ES-I3 (cell line): ENCODE measurements around the gene CRNKL1.
"Not testable (repeated sequence)": the region's sequence is repeated elsewhere in the genome, so short reads cannot be mapped to it uniquely, and the experiment has no call there.

Experiments
- H3K36me3 ChIP-seq: 2 replicates; pipeline ENCODE4 v1.6.1; 2013; ENCODE audit warnings: mild to moderate bottlenecking, low read length, control low read depth, moderate library complexity; ENCODE audit not compliant: insufficient read depth
- H3K4me1 ChIP-seq: 2 replicates; pipeline ENCODE4 v1.6.1; 2013; ENCODE audit warnings: mild to moderate bottlenecking, control low read depth, low read length; ENCODE audit not compliant: insufficient read depth
- H3K9ac ChIP-seq: 2 replicates; pipeline ENCODE4 v1.6.1; 2013; ENCODE audit warnings: low read depth, mild to moderate bottlenecking, low read length, moderate library complexity
- H3K9me3 ChIP-seq: 2 replicates; pipeline ENCODE4 v1.6.1; 2013; ENCODE audit warnings: mild to moderate bottlenecking, low read length, moderate library complexity; ENCODE audit not compliant: control insufficient read depth, insufficient read depth

The CRNKL1 gene

DNA sequence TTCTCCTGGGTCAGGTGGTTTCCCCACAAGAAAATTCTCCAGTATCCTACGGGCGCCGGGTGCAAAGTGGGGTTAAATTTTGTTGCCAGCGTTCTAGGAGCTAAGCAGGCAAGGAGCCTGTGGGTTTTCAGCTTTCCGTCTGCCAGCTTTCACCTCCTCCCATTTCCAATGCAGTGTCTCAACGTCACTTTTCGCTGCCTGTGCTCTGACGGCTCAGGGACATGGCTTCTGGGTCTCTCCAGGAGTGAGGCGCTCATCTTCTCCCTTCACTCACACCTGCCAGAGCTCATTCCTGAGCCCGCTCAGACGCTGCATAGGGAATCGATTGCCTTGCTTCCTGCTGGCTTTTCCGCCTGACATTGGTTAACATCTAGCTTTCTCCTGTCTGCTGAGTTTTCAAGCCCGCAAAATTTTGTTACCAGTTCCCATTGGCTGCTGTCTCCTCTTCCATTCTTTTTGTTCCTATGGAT is 42.4 kb downstream of the CRNKL1 start:
- Histone ChIP-seq H3K36me3 (no peaks in the 10 kb centered on the region), H3K9ac (peak overlapping the region; percentile 4; the same call in 1 of the 2 replicates), H3K4me1 (no peaks in the 10 kb centered on the region), H3K9me3 (no peaks in the 10 kb centered on the region)

DNA sequence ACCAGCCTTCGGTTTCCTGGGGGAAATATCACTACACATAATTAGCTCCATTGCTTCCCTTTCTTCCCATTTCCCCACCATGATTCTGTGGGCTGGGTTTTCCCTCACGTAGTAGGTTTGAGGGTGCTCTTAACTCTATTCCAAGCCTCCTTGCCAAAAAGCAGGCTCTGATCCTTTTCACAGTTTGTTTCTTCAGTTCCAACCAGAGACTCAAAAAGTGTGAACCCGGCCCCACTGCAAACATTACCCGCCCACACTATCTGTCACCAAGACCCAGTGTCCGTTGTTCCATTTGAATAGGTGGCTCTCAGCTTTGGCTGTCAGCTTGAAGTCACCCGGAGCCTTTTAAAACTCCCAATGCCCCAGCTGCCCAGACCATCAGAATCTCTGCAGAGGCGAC is 46.9 kb downstream of the CRNKL1 start:
- Histone ChIP-seq H3K9ac (no peak overlapping the region), H3K36me3 (no peaks in the 10 kb centered on the region; the same call in 1 of the 2 replicates), H3K9me3 (no peaks in the 10 kb centered on the region), H3K4me1 (no peaks in the 10 kb centered on the region)

DNA sequence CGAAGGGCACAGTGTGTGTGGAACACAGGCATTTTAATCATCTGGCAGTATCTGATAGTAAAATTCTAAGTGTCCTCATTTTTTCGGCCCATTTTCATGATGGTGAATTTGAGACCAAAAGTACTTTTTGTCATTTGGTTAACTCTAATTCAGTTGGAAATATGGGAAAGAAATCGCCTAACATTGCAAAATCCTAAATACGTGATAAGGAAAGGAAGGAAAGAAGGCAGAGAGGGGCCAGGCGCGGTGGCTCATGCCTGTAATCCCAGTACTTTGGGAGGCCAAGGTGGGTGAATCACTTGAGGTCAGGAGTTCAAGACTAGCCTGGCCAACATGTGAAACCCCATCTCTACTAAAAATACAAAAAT is 48.3 kb downstream of the CRNKL1 start:
- not testable (repeated sequence) for H3K9me3 ChIP-seq, H3K4me1 ChIP-seq, H3K36me3 ChIP-seq, H3K9ac ChIP-seq

DNA sequence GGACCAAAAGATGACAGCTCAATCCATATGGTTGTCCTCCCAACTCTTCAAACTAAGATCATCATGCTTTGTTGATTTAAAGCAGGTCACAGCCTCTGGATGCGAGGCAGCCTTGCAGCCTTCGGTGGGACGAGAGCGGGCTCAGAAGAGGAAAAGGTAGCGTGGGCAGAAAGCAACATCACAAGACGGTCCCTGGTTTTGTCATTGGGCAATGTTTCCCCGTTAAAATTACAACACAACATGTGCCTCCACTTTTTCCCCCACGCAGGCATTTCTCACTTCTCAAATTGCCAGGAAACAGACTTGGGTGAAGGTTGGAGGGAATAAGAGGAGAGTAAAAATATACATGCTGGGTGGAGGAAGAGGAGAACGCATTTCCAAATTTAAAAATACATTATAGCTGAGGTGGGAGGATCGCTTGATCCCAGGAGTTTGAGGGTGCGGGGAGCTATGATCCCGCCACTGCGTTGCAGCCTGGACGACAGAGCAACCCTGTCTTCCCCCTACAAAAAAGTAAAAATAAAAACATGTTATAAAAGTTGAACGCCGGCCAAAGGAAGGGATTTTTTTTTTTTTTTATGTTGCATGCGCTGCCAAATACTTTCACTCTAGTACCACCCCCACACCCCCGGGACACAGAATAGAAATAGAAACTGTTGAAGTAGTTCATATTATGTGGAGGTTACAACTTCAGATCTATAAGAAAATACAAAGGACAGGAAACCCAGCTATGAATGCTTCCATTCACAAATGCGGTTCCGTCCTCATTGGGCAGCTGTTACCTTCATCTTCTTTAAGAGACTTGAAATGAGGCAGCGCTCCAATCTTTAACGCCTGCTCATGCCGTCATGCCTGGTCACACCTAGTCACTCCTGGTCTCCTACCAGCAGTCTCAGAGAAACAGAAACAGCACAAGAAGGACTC is 49.0 kb downstream of the CRNKL1 start:
- Histone ChIP-seq H3K4me1 (no peaks in the 10 kb centered on the region), H3K36me3 (no peaks in the 10 kb centered on the region; the same call in 1 of the 2 replicates), H3K9me3 (no peaks in the 10 kb centered on the region)

DNA sequence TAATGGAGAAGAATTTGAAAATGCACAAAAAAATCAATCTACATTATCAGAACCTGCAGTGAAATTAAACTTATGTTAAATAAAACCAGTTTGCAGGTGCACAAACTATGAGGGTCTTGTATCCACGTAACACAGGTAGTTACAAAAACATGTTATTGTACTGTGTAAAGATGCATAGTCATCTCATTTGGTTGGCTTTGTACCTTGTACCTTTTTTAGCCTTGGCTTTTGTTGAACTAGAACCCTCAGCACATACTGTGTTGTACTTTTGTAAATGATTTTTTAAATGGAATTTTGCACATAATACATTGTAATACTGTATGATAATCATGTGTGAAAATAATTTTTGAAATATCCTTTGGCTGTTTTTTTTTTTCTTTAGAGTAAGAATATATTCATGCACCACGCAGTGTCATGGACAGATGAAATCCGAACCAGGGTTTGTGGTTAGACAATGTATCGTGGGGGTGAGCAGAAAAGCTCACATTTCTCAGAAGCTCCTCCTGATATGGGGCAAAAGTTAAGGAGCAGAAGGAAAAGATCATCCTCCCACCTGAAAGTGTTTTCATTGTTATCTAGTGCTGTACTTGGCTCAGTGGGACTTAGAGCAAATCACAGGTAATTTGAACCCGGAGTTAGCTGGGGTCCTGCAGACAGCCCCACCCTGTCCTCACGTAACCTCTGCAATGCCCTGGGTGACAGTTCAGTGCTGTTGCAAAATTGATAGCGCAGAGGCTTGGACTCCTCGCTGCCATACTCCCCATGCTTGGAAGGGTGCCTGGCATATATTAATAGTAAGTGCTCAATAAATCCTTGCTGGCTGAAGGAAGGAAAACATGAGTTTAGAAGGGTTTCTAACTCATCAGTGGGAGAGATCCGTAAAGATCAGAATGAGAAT is 49.9 kb downstream of the CRNKL1 start:
- Histone ChIP-seq H3K4me1 (no peaks in the 10 kb centered on the region), H3K36me3 (no peaks in the 10 kb centered on the region; the same call in 1 of the 2 replicates), H3K9me3 (no peaks in the 10 kb centered on the region), H3K9ac (no peak overlapping the region)

More for the DNA sequence above, 49.0 kb downstream of the CRNKL1 start:
- H3K9ac ChIP-seq, result no peak overlapping the region

DNA sequence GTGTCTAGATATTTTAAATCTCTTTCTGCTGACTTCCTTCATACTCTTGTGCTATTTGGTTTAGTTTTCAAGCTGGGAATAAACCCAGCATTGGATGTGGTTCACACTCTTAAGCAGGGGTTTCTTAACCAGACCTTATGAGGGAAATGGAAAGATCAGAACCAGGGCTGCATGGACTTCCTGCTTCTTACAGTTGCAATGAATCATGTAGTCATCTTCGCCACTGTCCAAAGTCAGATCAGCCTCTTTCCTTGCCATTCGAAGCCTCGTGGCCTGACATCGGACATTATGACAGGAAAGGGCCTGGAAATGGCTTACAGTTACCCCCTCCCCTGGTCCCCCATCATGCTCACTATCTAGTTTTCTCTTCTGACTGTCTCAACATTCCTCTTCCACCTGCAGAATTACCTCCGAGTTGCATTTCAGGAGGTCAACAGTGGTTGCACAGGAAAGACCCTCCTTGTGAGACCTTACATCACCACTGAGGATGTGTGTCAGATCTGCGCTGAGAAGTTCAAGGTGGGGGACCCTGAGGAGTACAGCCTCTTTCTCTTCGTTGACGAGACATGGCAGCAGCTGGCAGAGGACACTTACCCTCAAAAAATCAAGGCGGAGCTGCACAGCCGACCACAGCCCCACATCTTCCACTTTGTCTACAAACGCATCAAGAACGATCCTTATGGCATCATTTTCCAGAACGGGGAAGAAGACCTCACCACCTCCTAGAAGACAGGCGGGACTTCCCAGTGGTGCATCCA is 51.9 kb downstream of the CRNKL1 start:
- H3K4me1 ChIP-seq, result no peaks in the 10 kb centered on the region
- no peak overlapping the region for H3K9ac ChIP-seq
- H3K9me3 ChIP-seq, result no peaks in the 10 kb centered on the region
- H3K36me3 ChIP-seq, result no peaks in the 10 kb centered on the region; the same call in 1 of the 2 replicates

DNA sequence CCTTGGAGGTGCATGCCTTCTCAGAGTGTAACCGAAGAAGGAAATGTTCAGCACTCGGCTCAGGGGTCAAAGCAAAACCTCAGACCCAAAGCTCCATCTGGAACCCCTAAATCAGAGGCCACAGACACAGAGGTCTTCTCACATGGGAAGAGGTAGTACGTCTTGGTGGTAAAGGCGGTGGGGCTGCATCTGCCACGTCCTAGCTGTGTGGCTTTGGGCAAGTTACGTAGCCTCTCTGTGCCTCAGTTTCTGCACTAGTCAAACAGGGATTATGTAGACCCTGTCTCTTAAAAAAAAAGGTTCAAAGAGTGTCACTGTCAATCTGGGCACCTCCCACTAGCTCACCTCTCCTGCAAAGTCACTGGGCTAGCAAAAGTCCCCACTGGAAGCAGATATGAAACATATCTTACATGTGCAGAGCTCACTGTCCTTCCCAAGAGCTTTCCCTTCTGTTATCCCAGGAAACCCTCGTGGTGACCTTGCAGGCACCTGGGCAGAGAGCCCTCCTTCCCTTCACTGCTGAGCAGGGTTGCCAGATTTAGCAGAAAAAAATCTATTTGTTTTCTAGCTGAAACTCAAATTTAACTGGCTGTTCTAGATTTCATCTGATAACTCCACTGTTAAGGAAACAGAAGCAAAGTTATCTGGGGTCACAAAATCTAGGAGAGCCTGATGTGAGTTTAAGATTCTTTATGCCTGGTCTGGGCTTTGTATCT is 53.1 kb downstream of the CRNKL1 start:
- no peaks in the 10 kb centered on the region; the same call in 1 of the 2 replicates for H3K36me3 ChIP-seq
- no peaks in the 10 kb centered on the region for H3K9me3 ChIP-seq
- no peak overlapping the region for H3K9ac ChIP-seq
- peaks cover 9% of the 10 kb centered on the region for H3K4me1 ChIP-seq

DNA sequence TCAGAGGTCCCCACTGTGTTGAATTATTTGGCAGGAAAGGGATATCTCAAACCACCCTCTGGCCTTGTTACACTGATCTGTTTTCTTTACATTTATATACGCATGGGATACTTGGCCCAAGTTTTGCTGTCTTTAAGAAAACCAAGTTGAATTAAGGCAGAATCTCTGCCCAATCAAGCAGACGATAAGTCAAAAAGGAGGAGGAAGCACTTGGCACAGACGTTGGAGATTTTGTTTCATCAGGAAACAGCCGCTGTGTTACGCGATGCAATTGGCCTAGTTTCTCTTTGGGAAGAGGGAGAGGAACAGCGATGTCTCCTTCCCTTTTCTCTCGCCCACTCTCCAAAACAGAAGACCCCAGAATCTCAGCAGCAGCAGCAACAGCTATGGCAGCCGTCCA is 55.3 kb downstream of the CRNKL1 start:
- H3K4me1 ChIP-seq, result peaks cover 23% of the 10 kb centered on the region
- H3K9me3 ChIP-seq, result no peaks in the 10 kb centered on the region
- H3K36me3 ChIP-seq, result no peaks in the 10 kb centered on the region; the same call in 1 of the 2 replicates
- H3K9ac ChIP-seq, result no peak overlapping the region

DNA sequence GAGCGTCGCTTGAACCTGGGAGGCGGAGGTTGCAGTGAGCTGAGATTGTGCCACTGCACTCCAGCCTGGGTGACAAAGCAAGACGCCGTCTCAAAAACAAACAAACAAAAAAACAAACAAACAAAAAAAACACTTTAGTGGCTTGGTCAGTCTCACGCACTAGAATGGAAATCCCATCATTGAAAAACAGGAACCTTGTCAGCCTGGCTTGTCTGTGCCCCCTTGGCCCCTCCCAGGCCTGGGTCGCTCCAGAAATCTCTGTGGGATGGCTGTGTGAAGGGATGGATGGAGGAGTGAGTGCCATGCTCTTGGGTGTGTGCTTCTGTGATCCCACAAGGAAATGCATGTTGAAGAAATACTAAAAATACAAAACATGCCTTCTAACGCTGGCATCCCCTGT is 56.0 kb downstream of the CRNKL1 start:
- H3K9ac ChIP-seq, result no peak overlapping the region

DNA sequence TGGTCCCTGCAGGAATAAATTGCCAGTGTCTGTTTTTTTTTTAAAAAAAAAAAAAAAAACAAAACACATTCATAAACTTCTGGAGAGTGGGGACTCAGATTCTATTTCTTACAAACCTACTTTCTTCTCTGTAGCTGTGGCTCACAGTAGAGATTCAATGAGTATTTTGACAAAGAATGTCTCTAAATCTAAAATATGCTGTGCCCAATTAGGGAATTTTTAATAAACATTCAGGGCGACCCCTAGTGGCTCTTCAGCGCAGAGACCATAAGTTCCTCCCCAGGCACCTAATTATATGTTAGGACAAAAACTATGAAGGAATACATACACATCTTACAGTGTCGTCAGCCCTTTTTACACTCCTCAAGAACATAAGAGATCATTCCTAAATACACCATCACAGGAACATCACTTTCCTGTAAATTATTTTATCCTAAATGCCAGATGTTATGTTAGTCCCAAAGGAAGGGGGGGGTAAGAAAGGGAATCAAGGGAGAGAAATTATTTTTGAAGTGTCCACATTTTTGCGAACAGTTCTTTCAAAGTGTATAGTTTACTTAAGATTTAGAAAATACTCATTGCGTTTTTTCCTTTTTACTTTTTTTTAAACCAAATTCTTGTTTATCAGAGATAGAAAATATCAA is 56.9 kb downstream of the CRNKL1 start:
- H3K9ac ChIP-seq, result no peak overlapping the region
- peaks cover 38% of the 10 kb centered on the region for H3K4me1 ChIP-seq
- H3K9me3 ChIP-seq, result no peaks in the 10 kb centered on the region
- H3K36me3 ChIP-seq, result no peaks in the 10 kb centered on the region

More for the DNA sequence above, 56.0 kb downstream of the CRNKL1 start:
- H3K36me3 ChIP-seq, result no peaks in the 10 kb centered on the region; the same call in 1 of the 2 replicates
- no peaks in the 10 kb centered on the region for H3K9me3 ChIP-seq
- H3K4me1 ChIP-seq, result peaks cover 30% of the 10 kb centered on the region

DNA sequence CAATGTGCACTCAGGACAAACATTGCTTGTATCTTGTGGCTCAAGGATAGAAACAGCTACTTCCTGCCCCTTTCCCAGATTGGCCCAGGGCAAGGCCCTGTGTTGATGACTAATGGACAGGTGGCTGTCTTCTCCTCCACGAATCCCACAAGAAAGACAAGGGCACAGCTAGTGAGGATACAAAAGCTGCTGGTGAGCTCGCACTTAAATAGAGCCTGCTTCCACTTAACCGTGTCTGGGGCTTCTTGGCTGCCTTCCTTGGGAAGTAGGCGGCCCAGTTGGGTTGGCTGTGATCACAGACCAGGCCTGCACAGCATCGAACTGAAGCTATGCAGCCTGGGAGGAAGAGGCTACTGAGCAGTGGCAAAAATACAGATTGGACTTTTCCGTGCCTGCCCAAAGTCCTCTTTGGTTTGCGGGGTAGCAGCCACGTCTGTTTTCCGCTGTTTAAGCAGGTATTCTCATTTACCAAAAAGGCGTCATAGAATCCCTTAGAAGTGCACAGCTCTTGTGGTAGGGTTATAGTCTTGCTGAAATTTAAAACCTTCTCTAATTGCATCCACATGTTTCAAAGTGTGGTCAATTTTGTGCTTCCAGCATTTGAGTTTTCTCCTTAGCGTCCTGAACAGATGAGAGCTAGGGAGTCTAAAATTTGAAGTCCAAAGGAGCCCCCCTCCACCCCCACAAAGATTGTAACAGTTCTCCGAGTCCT is 58.2 kb downstream of the CRNKL1 start:
- no peaks in the 10 kb centered on the region for H3K36me3 ChIP-seq
- peak overlapping the region; percentile 23 for H3K9ac ChIP-seq
- peaks cover 38% of the 10 kb centered on the region for H3K4me1 ChIP-seq
- H3K9me3 ChIP-seq, result no peaks in the 10 kb centered on the region

DNA sequence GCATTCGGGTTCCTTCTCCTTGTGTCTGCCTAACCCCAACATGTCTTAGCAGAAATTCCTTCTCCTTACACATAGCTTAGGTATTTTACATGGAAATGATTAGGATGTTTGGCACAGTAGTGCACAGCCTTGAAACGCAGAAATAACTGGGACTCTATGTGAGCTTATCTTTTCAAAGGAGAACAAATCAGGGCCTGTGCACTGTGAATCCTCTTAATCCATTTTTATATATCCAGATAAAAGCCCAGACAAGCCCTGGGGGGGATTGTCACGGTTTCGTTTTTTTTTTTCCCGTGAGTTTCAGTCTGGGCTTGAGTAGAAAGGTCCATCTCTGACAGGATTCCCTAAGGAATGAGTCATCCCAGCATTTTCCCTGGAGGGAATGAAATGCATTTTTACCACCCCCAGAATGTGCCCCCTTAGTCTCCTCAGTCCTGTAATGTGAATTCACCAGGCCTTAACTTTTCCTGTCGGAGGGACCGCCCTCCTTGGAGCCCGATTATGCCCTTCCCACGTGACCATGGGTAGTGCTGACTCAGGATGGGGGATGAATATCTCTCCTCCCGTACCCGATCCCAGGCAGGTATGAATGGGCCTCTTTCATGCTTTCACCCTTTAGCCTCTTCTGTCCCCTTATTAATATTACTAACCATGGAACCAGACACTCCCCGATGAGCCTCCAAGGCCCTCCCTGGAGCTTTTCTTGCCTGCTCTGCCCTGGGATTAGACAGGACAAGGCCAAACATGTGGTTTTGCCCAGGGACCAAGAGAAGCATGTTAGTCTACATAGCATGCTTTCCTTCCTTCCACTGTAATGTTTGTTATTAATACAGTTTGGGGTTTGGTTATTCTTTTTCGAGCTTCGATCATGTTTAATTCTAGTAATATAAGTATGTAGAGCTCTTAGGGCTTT is 59.0 kb downstream of the CRNKL1 start:
- Histone ChIP-seq H3K9ac (peak overlapping the region; percentile 23), H3K4me1 (peaks cover 38% of the 10 kb centered on the region), H3K36me3 (no peaks in the 10 kb centered on the region), H3K9me3 (no peaks in the 10 kb centered on the region)
